GM21529 (cell line): ENCODE data around the gene TSPAN17.

Experiments used
- ATAC-seq: cut with Tn5 transposase; IDR thresholded peaks from one replicate; pipeline ENCODE4 v1.9.1; 2021; ENCODE audit not compliant: unreplicated experiment

The TSPAN17 gene

GRCh38 chr5:176658817-176659511, 11.7 kb downstream of the TSPAN17 start:
- ATAC-seq = no peak

DNA sequence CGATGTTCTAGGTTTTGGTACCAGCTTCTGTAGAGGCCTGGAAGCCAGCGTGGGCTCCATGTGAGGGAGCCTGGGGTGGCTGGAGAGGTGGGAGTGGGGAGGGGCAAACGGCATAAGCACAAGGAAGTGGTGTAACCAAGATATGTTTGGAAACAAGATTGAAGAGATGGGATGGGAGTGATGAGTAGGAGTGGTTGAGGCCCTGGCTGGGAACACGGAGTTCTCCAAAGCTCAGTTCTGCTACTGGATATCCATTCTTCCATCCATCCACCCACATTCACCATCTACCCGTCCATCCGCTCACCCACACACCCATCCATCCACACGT, 12.2 kb downstream of the TSPAN17 start:
- no peak for ATAC-seq

DNA sequence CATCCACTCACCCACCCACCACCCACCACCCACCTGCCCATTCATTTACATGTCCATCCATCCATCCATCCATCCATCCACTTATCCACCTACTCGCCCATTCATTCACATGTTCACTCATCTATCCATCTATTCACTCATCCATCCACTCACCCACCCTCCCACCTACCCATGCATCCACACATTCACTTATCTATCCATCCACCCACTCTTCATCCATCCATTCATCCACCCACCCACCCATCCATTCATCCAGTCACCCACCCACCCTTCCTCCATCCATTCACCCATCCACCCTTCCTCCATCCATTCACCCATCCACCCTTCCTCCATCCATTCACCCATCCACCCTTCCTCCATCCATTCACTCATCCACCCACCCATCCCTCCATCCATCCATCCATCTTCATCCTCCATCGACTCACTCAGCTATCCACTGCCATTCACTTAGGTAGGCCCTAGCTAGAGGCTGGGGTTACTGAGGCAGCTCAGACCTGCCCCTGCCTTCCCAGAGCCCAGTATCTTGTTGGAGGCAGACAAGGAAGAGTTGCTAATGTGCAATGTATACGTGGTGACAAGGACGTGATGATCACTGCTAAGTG, 12.7 kb downstream of the TSPAN17 start:
- ATAC-seq = no peak

- ATAC-seq = peak; percentile 23
Observed at GRCh38 chr5:176660530-176660859, 13.2 kb downstream of the TSPAN17 start.

DNA sequence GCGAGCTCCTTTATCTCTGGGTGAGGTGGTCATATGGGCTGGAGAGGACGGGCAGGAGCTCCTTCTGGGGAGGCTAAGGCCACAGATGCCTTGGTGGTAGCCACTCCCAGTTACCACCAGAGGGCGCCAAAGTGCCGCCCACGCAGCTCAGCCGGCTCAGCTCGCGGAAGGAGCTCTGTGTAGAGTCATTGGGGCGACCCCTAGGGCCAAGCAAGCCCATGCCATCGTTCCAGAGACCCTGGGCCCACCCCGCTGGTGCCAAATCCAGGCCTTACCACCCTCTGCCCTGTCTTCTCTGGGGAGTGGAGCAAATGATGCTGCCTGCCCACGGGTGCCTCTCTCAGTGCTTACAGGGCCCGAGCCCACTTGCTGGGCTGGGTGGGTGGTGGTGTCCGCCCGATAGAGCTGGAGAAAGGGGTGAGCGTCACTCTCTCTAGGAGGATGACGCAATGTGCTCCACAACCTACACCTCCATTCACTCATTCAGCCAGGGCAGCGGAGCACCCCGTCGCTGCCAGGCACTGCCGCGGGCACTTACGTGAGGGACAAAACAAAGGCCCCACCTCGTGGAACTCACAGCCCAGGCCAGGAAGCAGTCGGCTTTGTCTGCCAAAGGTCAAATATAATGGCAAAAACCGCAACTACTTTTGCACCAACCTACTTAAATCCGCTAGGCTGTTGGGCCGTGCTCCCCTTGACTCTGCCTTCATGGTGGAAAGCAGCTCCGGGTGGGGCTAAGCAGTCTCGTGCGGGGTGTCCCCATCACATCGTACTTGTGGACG, 13.8 kb downstream of the TSPAN17 start:
- ATAC-seq = peak; percentile 73

DNA sequence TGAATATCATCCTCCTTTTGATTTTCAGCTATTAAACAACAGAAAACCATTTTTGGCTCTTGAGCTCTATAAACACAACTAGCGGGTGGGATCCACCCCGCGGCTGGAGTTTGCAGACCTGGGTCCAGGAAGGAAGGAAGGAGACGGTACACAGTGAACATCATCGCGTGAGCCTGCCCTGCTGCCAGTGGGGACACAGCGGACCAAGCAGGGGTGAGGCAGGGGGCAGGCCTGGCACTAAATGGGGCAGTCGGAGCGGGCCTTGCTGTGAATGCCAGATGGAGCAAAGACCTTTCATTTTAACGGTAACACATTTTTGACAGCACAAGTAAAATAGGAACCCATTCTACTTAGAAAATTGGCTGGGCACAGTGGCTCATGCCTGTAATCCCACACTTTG, 14.4 kb downstream of the TSPAN17 start:
- ATAC-seq = no peak

- no peak for ATAC-seq
Observed at GRCh38 chr5:176662371-176663333, 15.4 kb downstream of the TSPAN17 start.

DNA sequence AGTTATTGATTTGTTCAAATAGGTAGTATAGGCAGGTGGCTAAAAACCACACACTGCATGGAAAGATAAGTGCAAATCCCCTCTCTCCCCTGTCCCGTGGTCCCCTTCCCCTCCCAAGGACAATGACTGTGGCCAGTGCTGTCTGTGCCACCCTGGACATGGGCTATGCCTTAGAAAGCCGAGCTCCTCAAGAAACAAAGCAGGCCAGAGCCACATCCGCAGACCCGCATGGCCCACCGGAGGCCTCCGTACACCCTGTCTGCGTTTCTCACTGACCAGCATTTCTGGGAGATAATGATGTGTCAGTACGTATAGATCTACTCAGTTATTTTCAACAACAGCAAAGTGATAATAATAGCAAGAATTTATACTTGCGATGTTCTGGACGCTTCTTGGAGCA, 16.3 kb downstream of the TSPAN17 start:
- ATAC-seq = no peak

DNA sequence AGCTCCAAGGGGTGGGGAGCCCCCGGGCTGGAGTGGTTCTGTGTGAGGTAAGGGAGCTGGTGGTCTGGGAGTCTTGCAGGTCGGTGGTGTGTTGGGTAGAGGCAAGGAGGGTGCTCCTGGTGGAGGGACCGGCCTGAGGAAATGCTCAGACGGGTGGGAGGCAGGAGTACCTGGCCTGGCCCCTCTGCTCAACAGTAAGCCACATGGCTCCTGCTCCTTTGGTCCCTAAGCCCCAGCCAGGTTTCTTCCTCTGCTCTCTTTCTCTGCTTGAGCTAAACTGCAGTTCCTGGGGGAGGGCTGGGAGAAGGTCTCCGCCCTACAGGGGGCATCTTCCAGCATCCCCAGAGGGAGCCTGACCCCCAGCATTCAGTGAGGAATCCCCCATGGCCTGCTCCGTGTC, 17.2 kb downstream of the TSPAN17 start:
- ATAC-seq = no peak

- ATAC-seq = no peak
Observed at GRCh38 chr5:176664886-176665285, 17.6 kb downstream of the TSPAN17 start.

- no peak for ATAC-seq
Observed at GRCh38 chr5:176665517-176665916, 18.2 kb downstream of the TSPAN17 start.

DNA sequence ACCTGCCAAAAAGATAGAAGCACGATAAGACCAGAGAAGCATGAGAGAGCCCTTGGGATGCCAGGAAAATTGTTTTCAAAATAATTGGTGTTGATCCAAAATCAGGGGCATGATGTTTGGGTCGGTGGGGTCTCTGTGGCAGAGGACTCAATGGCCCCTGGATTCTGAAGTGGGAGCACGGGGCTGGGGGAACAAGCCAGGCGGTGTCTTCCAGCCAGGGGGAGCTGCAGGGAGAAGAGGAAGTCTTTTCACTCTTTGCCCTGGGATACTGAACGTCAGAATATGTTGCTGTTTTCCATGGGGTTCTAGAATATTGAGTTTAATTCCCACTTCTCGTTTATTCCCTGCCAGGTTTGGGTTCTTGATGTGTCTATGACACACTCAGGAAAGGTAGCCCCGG, 20.4 kb downstream of the TSPAN17 start:
- no peak for ATAC-seq

DNA sequence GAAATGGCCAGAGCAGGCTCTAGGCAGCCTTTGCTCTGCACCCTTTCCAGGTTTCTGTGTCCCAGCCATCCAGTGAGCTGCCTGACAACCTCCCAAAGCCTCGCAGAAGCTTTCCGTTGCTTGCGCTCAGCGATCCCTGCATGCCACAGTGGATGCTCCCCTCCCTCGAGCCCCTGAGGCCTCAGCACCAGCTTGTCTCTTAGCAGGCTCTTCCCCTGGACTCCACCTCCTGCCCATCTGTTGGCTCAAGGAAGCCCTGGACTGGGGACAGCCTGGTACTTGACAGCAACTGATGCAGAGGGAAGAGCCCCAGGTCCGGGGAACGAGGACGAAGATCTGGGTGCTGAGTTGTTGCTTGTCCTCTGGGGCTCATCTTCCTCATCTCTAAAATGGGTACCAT, 23.2 kb downstream of the TSPAN17 start:
- ATAC-seq = no peak

- ATAC-seq = no peak
Observed at GRCh38 chr5:176671399-176671798, 24.1 kb downstream of the TSPAN17 start.

- ATAC-seq = no peak
Observed at GRCh38 chr5:176671890-176672747, 24.8 kb downstream of the TSPAN17 start.

- ATAC-seq = no peak
Observed at GRCh38 chr5:176673651-176674583, 26.6 kb downstream of the TSPAN17 start.

DNA sequence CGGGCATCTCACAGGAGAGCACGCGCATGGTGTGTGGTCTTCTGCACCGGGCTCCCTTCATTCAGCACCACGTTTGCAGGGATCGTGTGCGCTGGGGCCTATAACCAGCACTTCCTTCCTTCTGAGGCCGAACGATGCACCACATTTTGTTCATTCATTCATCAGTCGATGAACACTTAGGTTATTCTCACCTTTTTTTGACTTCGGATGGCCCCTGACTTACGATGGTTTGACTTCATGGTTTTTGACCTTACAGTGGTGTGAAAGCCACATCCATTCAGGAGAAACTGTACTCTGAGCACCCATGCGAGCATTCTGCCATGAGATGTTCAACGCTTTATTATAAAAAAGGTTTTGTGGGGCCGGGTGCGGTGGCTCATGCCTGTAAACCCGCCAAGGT, 27.5 kb downstream of the TSPAN17 start:
- ATAC-seq = no peak

DNA sequence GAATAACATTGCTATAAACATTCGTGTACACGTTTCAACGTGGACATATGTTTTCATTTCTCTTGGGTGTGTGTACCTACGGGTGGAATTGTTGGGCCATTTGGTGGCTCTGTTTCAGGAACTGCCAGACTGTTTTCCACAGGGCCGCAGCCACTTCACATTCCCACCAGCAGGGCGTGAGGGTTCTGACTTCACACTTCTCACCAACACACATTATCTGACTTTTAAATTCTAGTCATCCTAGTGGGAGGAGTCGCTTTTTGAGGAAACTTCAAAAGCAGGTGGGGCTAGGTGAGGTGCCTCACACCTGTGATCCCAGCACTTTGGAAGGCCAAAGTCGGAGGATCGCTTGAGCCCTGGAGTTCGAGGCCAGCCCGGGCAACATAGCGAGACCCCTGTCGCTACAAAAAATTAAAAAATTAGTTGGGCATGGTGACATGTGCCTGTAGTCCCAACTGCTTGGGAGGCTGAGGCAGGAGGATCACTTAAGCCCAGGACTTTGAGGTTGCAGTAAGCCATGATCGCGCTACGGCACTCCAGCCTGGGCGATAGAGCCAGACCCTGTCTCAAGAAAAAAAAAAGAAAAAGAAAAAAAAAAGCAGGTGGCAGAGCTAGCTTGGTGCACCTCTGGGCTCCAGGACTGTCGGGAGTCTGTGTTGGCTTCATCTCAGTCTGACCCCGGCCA, 28.5 kb downstream of the TSPAN17 start:
- no peak for ATAC-seq

- ATAC-seq = peak; percentile 88
Observed at GRCh38 chr5:176676361-176676824, 29.1 kb downstream of the TSPAN17 start.
